Kidney (tissue), 22 donors: ENCODE measurements around the gene YOD1. TPM values are rescaled to one million over a fixed set of nuclear protein-coding genes. Genes with fewer than 3 reads are reported as not detected.

Source experiments
- DNase-seq, 5 donors: peaks; one replicate each; pipeline ENCODE4 v3.0.0-alpha.2; 2013 to 2020
- FAIRE-seq: peaks from 2 replicates; lab custom pipeline; 2012; peaks lifted over from hg19 to GRCh38; lab: Jason Lieb, UNC
- H3K27ac ChIP-seq, 2 donors: one replicate each; pipeline ENCODE4 v1.7.0; 2013; ENCODE audit warnings: low read depth in 2 of 2, low read length in 2 of 2, inconsistent platforms in 1 of 2
- H3K27me3 ChIP-seq: one replicate; pipeline ENCODE4 v1.7.1; 2013; ENCODE audit warnings: low read length, inconsistent platforms; ENCODE audit not compliant: control insufficient read depth, insufficient read depth
- H3K36me3 ChIP-seq, 3 donors: one replicate each; pipeline versions ENCODE4 v1.7.0 to v1.7.1; 2013; ENCODE audit warnings: low read length in 3 of 3, control low read depth in 1 of 3, inconsistent platforms in 1 of 3; ENCODE audit not compliant: insufficient read depth in 3 of 3, control insufficient read depth in 2 of 3
- H3K4me1 ChIP-seq, 3 donors: one replicate each; pipeline versions ENCODE4 v1.7.0 to v1.7.1; 2013; ENCODE audit warnings: low read length in 3 of 3, inconsistent platforms in 1 of 3, low read depth in 1 of 3; ENCODE audit not compliant: control insufficient read depth in 2 of 3, insufficient read depth in 2 of 3
- H3K4me3 ChIP-seq, 3 donors: one replicate each; pipeline versions ENCODE4 v1.7.0 to v1.8.1; 2013; ENCODE audit warnings: low read length in 3 of 3, control low read depth in 1 of 3, inconsistent platforms in 1 of 3
- H3K9ac ChIP-seq, 3 donors: one replicate each; pipeline versions ENCODE4 v1.7.0 to v1.7.1; 2013; ENCODE audit warnings: low read length in 3 of 3, control low read depth in 1 of 3, inconsistent platforms in 1 of 3
- H3K9me3 ChIP-seq, 3 donors: one replicate each; pipeline versions ENCODE4 v1.7.0 to v1.7.1; 2013; ENCODE audit warnings: low read length in 3 of 3, control low read depth in 1 of 3, inconsistent platforms in 1 of 3; ENCODE audit not compliant: control insufficient read depth in 2 of 3, insufficient read depth in 1 of 3
- intact Hi-C: fragments of 100-400 bp; cut with DNase I; formaldehyde crosslinking; loops from one replicate; pipeline ENCODE4 v1.11.1; 2022
- long read RNA-seq, 10 donors: library from polyadenylated mRNA in 1 of 10; unstranded in 1 of 10; transcript quantifications; one replicate each; pipeline ENCODE4 v2.0.0 and lab custom pipeline, GENCODE V29; 2021 to 2026
- polyA plus RNA-seq: library from polyadenylated mRNA; stranded (reverse); fragments of 350-450 nt; fragmentation: Illumina TruSeq; extraction: RNeasy Lipid Tissue Mini Kit (QIAGEN cat#74804); gene quantifications from one replicate; pipeline ENCODE4 v1.2.3, GENCODE V29; 2014; ENCODE audit warnings: low read depth, low replicate concordance; ENCODE audit not compliant: insufficient read depth
- total RNA-seq: library from RNA; stranded (reverse); fragmentation: NEBNext Ultra II Directional; extraction: Animal tissue kit (Norgen Biotek cat#: 25700); gene quantifications from one replicate; pipeline ENCODE4 v1.2.1, GENCODE V29; 2021
- TF ChIP-seq, protein P1 (sequence below): IDR thresholded peaks from 3 replicates; pipeline ENCODE4 v1.5.1; 2012; ENCODE audit warnings: mild to moderate bottlenecking, moderate library complexity, borderline replicate concordance; ENCODE audit not compliant: insufficient read depth; ENCODE audit errors: extremely low read depth
- donor health status: control.
- donor health status: control.
- donor health status: control.
- donor health status: control.
- donor health status: control.
- donor health status: DM: yes; HTN: yes; CAD: no.
- donor health status: Normal renal cell carcinoma (clear cell type).

YOD1 gene
- total RNA-seq = 6.2 TPM
- polyA plus RNA-seq = 2.7 TPM
- long read RNA-seq, donor 1, full-length matches to known transcripts = 1 of 1 reads
- long read RNA-seq, donor 1, partial matches to known transcripts = 0 of 1 reads
- long read RNA-seq, donor 1, other reads (novel, unspliced or antisense) = 0 of 1 reads
- long read RNA-seq, donor 2, full-length matches to known transcripts = 2 of 2 reads
- long read RNA-seq, donor 2, partial matches to known transcripts = 0 of 2 reads
- long read RNA-seq, donor 2, other reads (novel, unspliced or antisense) = 0 of 2 reads
- long read RNA-seq, donor 3, full-length matches to known transcripts = 7 of 7 reads
- long read RNA-seq, donor 3, partial matches to known transcripts = 0 of 7 reads
- long read RNA-seq, donor 3, other reads (novel, unspliced or antisense) = 0 of 7 reads
- long read RNA-seq, donor 4, full-length matches to known transcripts = 1 of 1 reads
- long read RNA-seq, donor 4, partial matches to known transcripts = 0 of 1 reads
- long read RNA-seq, donor 4, other reads (novel, unspliced or antisense) = 0 of 1 reads
- long read RNA-seq, donor 5, full-length matches to known transcripts = 1 of 1 reads
- long read RNA-seq, donor 5, partial matches to known transcripts = 0 of 1 reads
- long read RNA-seq, donor 5, other reads (novel, unspliced or antisense) = 0 of 1 reads
- long read RNA-seq, donor 6, full-length matches to known transcripts = 6 of 6 reads
- long read RNA-seq, donor 6, partial matches to known transcripts = 0 of 6 reads
- long read RNA-seq, donor 6, other reads (novel, unspliced or antisense) = 0 of 6 reads
- long read RNA-seq, donor 7, full-length matches to known transcripts = 1 of 2 reads
- long read RNA-seq, donor 7, partial matches to known transcripts = 0 of 2 reads
- long read RNA-seq, donor 7, other reads (novel, unspliced or antisense) = 1 of 2 reads
- long read RNA-seq, donor 8, full-length matches to known transcripts = 3 of 3 reads
- long read RNA-seq, donor 8, partial matches to known transcripts = 0 of 3 reads
- long read RNA-seq, donor 8, other reads (novel, unspliced or antisense) = 0 of 3 reads
- long read RNA-seq, donor 9, full-length matches to known transcripts = 4 of 4 reads
- long read RNA-seq, donor 9, partial matches to known transcripts = 0 of 4 reads
- long read RNA-seq, donor 9, other reads (novel, unspliced or antisense) = 0 of 4 reads
- long read RNA-seq, donor 10, full-length matches to known transcripts = 5 of 5 reads
- long read RNA-seq, donor 10, partial matches to known transcripts = 0 of 5 reads
- long read RNA-seq, donor 10, other reads (novel, unspliced or antisense) = 0 of 5 reads

DNA sequence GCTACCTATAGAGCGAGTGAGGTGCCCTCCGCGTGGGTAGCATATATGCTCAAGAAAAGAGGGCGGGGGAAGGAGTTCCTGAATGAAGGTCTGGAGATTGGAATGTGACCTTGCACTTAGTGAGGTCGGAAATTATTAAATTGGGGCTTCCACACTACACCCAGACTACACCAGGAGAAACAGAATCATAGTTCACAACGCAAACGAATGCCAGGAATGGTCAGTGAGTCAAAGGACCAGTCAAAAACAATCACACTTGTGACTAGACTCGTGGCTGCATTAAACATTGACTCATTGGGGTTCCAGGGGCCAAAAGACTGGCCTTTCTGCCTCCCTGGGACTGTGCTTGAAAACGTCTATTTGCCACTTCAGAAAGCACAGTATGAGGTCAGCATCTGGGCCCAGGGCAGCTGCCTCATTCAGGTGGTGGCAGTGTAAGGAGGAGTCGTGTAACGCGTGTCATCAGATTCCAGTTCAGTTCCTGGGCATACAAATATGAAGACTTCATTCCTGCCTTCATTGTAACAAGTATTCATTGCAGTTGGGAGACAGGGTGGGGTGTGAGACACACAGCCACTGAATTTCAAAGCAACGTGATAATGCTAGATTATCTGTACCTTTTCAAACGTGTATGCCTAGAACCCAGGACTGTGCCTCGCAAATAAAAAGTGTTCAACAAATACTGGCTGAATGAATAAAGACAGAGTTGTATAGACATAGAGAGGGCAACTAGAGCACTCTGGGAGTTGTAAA is at the start of gene YOD1:
Gene YOD1 (minus strand): TSS at position 18 of the 753 bp plus-strand sequence. CDS start 178 bp downstream, outside the sequence.
- FAIRE-seq = no peak

DNA sequence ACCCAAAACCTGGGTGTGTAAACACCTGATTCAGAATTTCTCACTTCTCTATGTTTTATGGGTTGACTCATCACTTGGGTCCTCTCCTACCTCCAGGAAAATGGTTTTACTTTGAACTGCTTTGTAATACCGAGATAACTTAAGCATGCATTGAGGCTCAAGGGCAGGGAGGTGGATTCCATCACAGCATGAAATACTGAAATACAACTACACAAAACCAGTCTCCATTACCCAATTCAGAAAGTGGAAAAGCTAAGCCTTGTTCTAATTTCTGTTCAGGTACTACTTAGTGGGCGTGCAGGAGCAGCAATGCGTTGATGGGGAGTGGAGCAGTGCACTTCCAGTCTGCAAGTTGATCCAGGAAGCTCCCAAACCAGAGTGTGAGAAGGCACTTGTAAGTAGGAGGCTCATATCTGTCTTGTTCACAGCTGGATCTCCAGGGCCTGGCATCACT is 46.9 kb upstream of the YOD1 start:
- Histone ChIP-seq H3K4me3 (no peak overlapping the region), H3K9me3 (no peaks in the 10 kb centered on the region), H3K27ac (no peak overlapping the region), H3K27me3 (no peaks in the 10 kb centered on the region), H3K36me3 (no peaks in the 10 kb centered on the region), H3K4me1 (no peaks in the 10 kb centered on the region), H3K9ac (no peak overlapping the region)
- FAIRE-seq (no peak), DNase-seq (no peak)
- TF ChIP-seq, protein P1, sequence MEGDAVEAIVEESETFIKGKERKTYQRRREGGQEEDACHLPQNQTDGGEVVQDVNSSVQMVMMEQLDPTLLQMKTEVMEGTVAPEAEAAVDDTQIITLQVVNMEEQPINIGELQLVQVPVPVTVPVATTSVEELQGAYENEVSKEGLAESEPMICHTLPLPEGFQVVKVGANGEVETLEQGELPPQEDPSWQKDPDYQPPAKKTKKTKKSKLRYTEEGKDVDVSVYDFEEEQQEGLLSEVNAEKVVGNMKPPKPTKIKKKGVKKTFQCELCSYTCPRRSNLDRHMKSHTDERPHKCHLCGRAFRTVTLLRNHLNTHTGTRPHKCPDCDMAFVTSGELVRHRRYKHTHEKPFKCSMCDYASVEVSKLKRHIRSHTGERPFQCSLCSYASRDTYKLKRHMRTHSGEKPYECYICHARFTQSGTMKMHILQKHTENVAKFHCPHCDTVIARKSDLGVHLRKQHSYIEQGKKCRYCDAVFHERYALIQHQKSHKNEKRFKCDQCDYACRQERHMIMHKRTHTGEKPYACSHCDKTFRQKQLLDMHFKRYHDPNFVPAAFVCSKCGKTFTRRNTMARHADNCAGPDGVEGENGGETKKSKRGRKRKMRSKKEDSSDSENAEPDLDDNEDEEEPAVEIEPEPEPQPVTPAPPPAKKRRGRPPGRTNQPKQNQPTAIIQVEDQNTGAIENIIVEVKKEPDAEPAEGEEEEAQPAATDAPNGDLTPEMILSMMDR = no peak
- intact Hi-C loops = no loop called here

More for the DNA sequence above, at the start of gene YOD1:
- no peak for DNase-seq
- no peaks in the 10 kb centered on the region for H3K9me3 ChIP-seq
- intact Hi-C loops = no loop called here
- H3K36me3 ChIP-seq = peaks cover 10 to 11% (median 10%) of the 10 kb centered on the region in 3 donors
- H3K9ac ChIP-seq = peak within 1 kb of the TSS; percentile 67 to 88 (median 74)
- peak within 1 kb of the TSS; percentile 79 to 96 (median 94) for H3K4me3 ChIP-seq
- H3K27me3 ChIP-seq = no peaks in the 10 kb centered on the region
- peaks cover 5 to 25% (median 14%) of the 10 kb centered on the region in 3 donors for H3K4me1 ChIP-seq
- TF ChIP-seq, protein P1 = no peak
- H3K27ac ChIP-seq = peak within 1 kb of the TSS; percentile 98 to 99

DNA sequence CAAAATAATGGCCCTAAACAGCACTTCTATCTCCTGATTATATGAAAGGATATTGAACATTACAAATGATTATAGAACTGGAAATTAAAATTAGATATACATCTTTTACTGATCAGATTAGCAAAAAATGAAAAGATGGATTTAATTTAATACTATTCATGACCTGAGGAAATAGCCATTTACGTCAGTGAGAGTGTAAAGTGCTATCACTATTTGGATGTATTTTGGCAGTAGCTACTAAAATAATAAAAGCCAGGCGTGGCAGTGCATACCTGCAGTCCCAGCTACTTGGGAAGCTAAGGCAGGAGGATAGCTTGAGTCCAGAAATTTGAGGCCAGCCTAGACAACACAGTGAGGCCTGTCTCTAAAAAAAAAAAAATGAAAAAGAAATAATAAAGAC is 42.9 kb upstream of the YOD1 start:
- Histone ChIP-seq H3K4me3 (no peak overlapping the region), H3K9me3 (no peaks in the 10 kb centered on the region), H3K27ac (no peak overlapping the region), H3K36me3 (no peaks in the 10 kb centered on the region), H3K9ac (no peak overlapping the region), H3K4me1 (peaks cover 0 to under 1% (median 0%) of the 10 kb centered on the region in 3 donors), H3K27me3 (no peaks in the 10 kb centered on the region)
- no peak for FAIRE-seq
- intact Hi-C loops = no loop called here
- TF ChIP-seq, protein P1 = no peak
- no peak for DNase-seq
